OCI-LY7 (cell line): ENCODE results near the gene JAKMIP3. TPM values are rescaled to one million over a fixed set of nuclear protein-coding genes. Genes with fewer than 3 reads are reported as not detected.

Source experiments
- BruUV-seq: library from RNA; stranded (reverse); fragments of 400-500 nt; replicated peaks from 2 replicates; lab custom pipeline; 2021; lab: Mats Ljungman, UMichigan
- CTCF ChIA-PET: fragments of 300-600 bp; sonication (Branson Sonifier 250); formaldehyde crosslinking; loops from one replicate; lab custom pipeline; 2022; ENCODE audit warnings: antibody characterized with exemption; ENCODE audit not compliant: unreplicated experiment; lab: Charles Lee
- POLR2A ChIA-PET: fragments of 300-600 bp; sonication (Branson Sonifier 250); formaldehyde crosslinking; loops from one replicate; lab custom pipeline; 2022; ENCODE audit warnings: antibody characterized with exemption; lab: Charles Lee
- DNase-seq: peaks from one replicate; pipeline ENCODE4 v3.0.0-alpha.2; 2015; ENCODE audit warnings: low spot score
- H2AFZ ChIP-seq: fragments of 200-600 bp; sonication (generic), shearing (Covaris generic); 2 replicates; pipeline ENCODE4 v1.6.1; 2014; ENCODE audit warnings: mild to moderate bottlenecking, antibody characterized with exemption, low read length, moderate library complexity
- H3K27ac ChIP-seq: fragments of 200-600 bp; sonication (generic); 2 replicates; pipeline ENCODE4 v1.5.1; 2014; ENCODE audit warnings: mixed run types, low read depth, mild to moderate bottlenecking, moderate library complexity, low read length, inconsistent platforms; ENCODE audit not compliant: poor library complexity, severe bottlenecking
- H3K36me3 ChIP-seq: fragments of 200-600 bp; sonication (generic); 2 replicates; pipeline ENCODE4 v1.6.1; 2014; ENCODE audit warnings: mild to moderate bottlenecking, antibody characterized with exemption, low read length, moderate library complexity, mixed read lengths; ENCODE audit not compliant: insufficient read depth
- H3K4me1 ChIP-seq: fragments of 200-600 bp; sonication (generic); 2 replicates; pipeline ENCODE4 v1.5.1; 2014; ENCODE audit warnings: mild to moderate bottlenecking, low read length; ENCODE audit not compliant: insufficient read depth, poor library complexity, severe bottlenecking
- H3K4me2 ChIP-seq: fragments of 200-600 bp; sonication (generic); 2 replicates; pipeline ENCODE4 v1.6.1; 2014; ENCODE audit warnings: mild to moderate bottlenecking, low read length
- H3K4me3 ChIP-seq: fragments of 200-600 bp; sonication (generic); 2 replicates; pipeline ENCODE4 v1.5.1; 2014; ENCODE audit warnings: mild to moderate bottlenecking, low read depth, low read length; ENCODE audit not compliant: poor library complexity, severe bottlenecking
- H3K79me2 ChIP-seq: fragments of 200-600 bp; sonication (generic); 2 replicates; pipeline ENCODE4 v1.6.1; 2016; ENCODE audit warnings: low read depth, mild to moderate bottlenecking, low read length, moderate library complexity, mixed read lengths; ENCODE audit not compliant: insufficient read depth
- H3K9me2 ChIP-seq: fragments of 200-600 bp; sonication (generic); 2 replicates; pipeline ENCODE4 v1.6.1; 2016; ENCODE audit warnings: mild to moderate bottlenecking, low read length, mixed read lengths; ENCODE audit not compliant: insufficient read depth
- H3K9me3 ChIP-seq: fragments of 200-600 bp; sonication (generic); 2 replicates; pipeline ENCODE4 v1.6.1; 2014; ENCODE audit warnings: mild to moderate bottlenecking, mixed run types, low read length, mixed read lengths
- H4K20me1 ChIP-seq: fragments of 200-600 bp; sonication (generic); 2 replicates; pipeline ENCODE4 v1.6.1; 2014; ENCODE audit warnings: mild to moderate bottlenecking, antibody characterized with exemption, low read length, moderate library complexity, mixed read lengths; ENCODE audit not compliant: insufficient read depth
- CTCF ChIP-seq: fragments of 200-600 bp; sonication (generic); conservative IDR thresholded peaks from 2 replicates; pipeline ENCODE4 v1.5.1; 2014; ENCODE audit warnings: mild to moderate bottlenecking, antibody characterized with exemption, low read length, moderate library complexity, mixed read lengths
- EZH2phosphoT487 ChIP-seq: fragments of 200-600 bp; sonication (generic); IDR thresholded peaks from 2 replicates; pipeline ENCODE4 v1.6.1; 2018; ENCODE audit warnings: low read depth, borderline replicate concordance, mild to moderate bottlenecking, mixed run types, antibody characterized with exemption, low read length, moderate library complexity, mixed read lengths
- intact Hi-C: fragments of 100-400 bp; cut with micrococcal nuclease; formaldehyde crosslinking; loops from one replicate; pipeline ENCODE4 v1.10.0; 2022; ENCODE audit not compliant: unreplicated experiment
- total RNA-seq, 2 experiments: library from RNA; depleted of rRNA in 1 of 2; stranded (reverse); fragments of >200 nt in 1 of 2; shearing (Covaris generic) in 1 of 2; gene quantifications; 2 replicates each; pipeline ENCODE4 v1.2.3, GENCODE V29; 2014 to 2022

Gene JAKMIP3
- total RNA-seq, 2 experiments from 2014 or later: 0.54 to 0.89 TPM

- Histone ChIP-seq H3K27ac (no peak overlapping the region), H3K79me2 (no peaks in the 10 kb centered on the region), H3K9me2 (no peaks in the 10 kb centered on the region), H4K20me1 (no peaks in the 10 kb centered on the region), H3K4me3 (no peak overlapping the region), H3K36me3 (no peaks in the 10 kb centered on the region), H3K4me2 (no peak overlapping the region), H3K4me1 (no peaks in the 10 kb centered on the region), H2AFZ (no peak overlapping the region), H3K9me3 (no peaks in the 10 kb centered on the region)
- CTCF ChIA-PET: no interaction called here
- intact Hi-C loops: no loop called here
- POLR2A ChIA-PET: no interaction called here
- DNase-seq: no peak
- BruUV-seq: no TSS peak
- TF ChIP-seq EZH2phosphoT487 (no peak), CTCF (no peak)
Observed at GRCh38 chr10:132036887-132037675, 28.7 kb upstream of the JAKMIP3 start.

GRCh38 chr10:132037676-132037975, 28.1 kb upstream of the JAKMIP3 start:
- intact Hi-C loops: no loop called here
- ChIA-PET CTCF (no interaction called here), POLR2A (no interaction called here)
- Histone ChIP-seq H3K4me2 (no peak overlapping the region), H3K9me2 (no peaks in the 10 kb centered on the region), H3K27ac (no peak overlapping the region), H2AFZ (no peak overlapping the region), H3K4me1 (no peaks in the 10 kb centered on the region), H3K4me3 (no peak overlapping the region), H3K9me3 (no peaks in the 10 kb centered on the region), H3K36me3 (no peaks in the 10 kb centered on the region), H3K79me2 (no peaks in the 10 kb centered on the region), H4K20me1 (no peaks in the 10 kb centered on the region)
- no peak for DNase-seq
- BruUV-seq: no TSS peak
- TF ChIP-seq CTCF (no peak), EZH2phosphoT487 (no peak)

GRCh38 chr10:132039371-132039770, 26.4 kb upstream of the JAKMIP3 start:
- Histone ChIP-seq H3K4me2 (no peak overlapping the region), H3K4me1 (no peaks in the 10 kb centered on the region), H3K9me3 (no peaks in the 10 kb centered on the region), H3K4me3 (no peak overlapping the region), H3K36me3 (no peaks in the 10 kb centered on the region), H2AFZ (no peak overlapping the region), H4K20me1 (no peaks in the 10 kb centered on the region), H3K9me2 (no peaks in the 10 kb centered on the region), H3K79me2 (no peaks in the 10 kb centered on the region), H3K27ac (no peak overlapping the region)
- TF ChIP-seq CTCF (no peak), EZH2phosphoT487 (no peak)
- POLR2A ChIA-PET: no interaction called here
- CTCF ChIA-PET: no interaction called here
- DNase-seq: no peak
- no TSS peak for BruUV-seq
- intact Hi-C loops: no loop called here
